OCI-LY1 (cell line): ENCODE measurements around the gene MSANTD4.
A peak's percentile ranks its signal among the peaks of the same experiment; 100 is the strongest.

ENCODE experiments used
- H2AFZ ChIP-seq: fragments of 200-600 bp; sonication (generic), shearing (Covaris generic); 2 replicates; pipeline ENCODE4 v1.6.0; 2014; ENCODE audit warnings: antibody characterized with exemption, mild to moderate bottlenecking, low read length
- H3F3A ChIP-seq: fragments of 200-600 bp; sonication (generic), shearing (Covaris generic); 2 replicates; pipeline ENCODE4 v1.6.0; 2014; ENCODE audit warnings: mild to moderate bottlenecking, antibody characterized with exemption, low read length, moderate library complexity; ENCODE audit not compliant: insufficient read depth
- H3K27ac ChIP-seq: fragments of 200-600 bp; sonication (generic); 2 replicates; pipeline ENCODE4 v1.5.1; 2014; ENCODE audit warnings: low read length, mixed run types, mild to moderate bottlenecking, low read depth; ENCODE audit not compliant: poor library complexity, severe bottlenecking
- H3K27me3 ChIP-seq: fragments of 200-600 bp; sonication (generic); 2 replicates; pipeline ENCODE4 v1.6.0; 2014; ENCODE audit warnings: antibody characterized with exemption, mild to moderate bottlenecking, low read length, moderate library complexity; ENCODE audit not compliant: insufficient read depth
- H3K36me3 ChIP-seq: fragments of 200-600 bp; sonication (generic); 2 replicates; pipeline ENCODE4 v1.6.1; 2014; ENCODE audit warnings: mild to moderate bottlenecking, antibody characterized with exemption, low read length, moderate library complexity, mixed read lengths; ENCODE audit not compliant: insufficient read depth
- H3K4me1 ChIP-seq: fragments of 200-600 bp; sonication (generic); 2 replicates; pipeline ENCODE4 v1.5.1; 2014; ENCODE audit warnings: mild to moderate bottlenecking, low read length, moderate library complexity; ENCODE audit not compliant: insufficient read depth, severe bottlenecking
- H3K4me2 ChIP-seq: fragments of 200-600 bp; sonication (generic), shearing (Covaris generic); 2 replicates; pipeline ENCODE4 v1.6.1; 2014; ENCODE audit warnings: low read length
- H3K4me3 ChIP-seq: fragments of 200-600 bp; sonication (generic); 2 replicates; pipeline ENCODE4 v1.5.1; 2014; ENCODE audit warnings: low read length, low read depth, mild to moderate bottlenecking, mixed read lengths; ENCODE audit not compliant: poor library complexity, severe bottlenecking
- H3K79me2 ChIP-seq: fragments of 200-600 bp; shearing (Covaris generic); 2 replicates; pipeline ENCODE4 v1.6.1; 2016; ENCODE audit warnings: mixed run types, low read length, mixed read lengths; ENCODE audit not compliant: insufficient read depth
- H3K9ac ChIP-seq: fragments of 200-600 bp; sonication (generic), shearing (Covaris generic); 2 replicates; pipeline ENCODE4 v1.6.1; 2014; ENCODE audit warnings: mild to moderate bottlenecking, low read length, mixed read lengths
- H3K9me2 ChIP-seq: fragments of 200-600 bp; sonication (generic), shearing (Covaris generic); 2 replicates; pipeline ENCODE4 v1.6.1; 2014; ENCODE audit warnings: low read depth, mild to moderate bottlenecking, low read length, mixed read lengths
- H3K9me3 ChIP-seq: fragments of 200-600 bp; shearing (Covaris generic); 2 replicates; pipeline ENCODE4 v1.6.1; 2014; ENCODE audit warnings: low read length, mixed read lengths
- H4K20me1 ChIP-seq: fragments of 200-600 bp; sonication (generic), shearing (Covaris generic); 2 replicates; pipeline ENCODE4 v1.6.0; 2016; ENCODE audit warnings: mild to moderate bottlenecking, low read length; ENCODE audit not compliant: insufficient read depth
- EZH2 ChIP-seq: fragments of 200-600 bp; sonication (generic), shearing (Covaris generic); IDR thresholded peaks from 2 replicates; pipeline ENCODE4 v1.8.0; 2017; ENCODE audit warnings: borderline replicate concordance, mixed run types, mild to moderate bottlenecking, antibody characterized with exemption, low read length, moderate library complexity, mixed read lengths
- TF ChIP-seq, protein P1 (sequence below): fragments of 200-600 bp; sonication (generic), shearing (Covaris generic); IDR thresholded peaks from 2 replicates; pipeline ENCODE4 v1.5.1; 2017; ENCODE audit warnings: mild to moderate bottlenecking, antibody characterized with exemption, low read length, moderate library complexity, mixed read lengths

MSANTD4 gene

GRCh38 chr11:106021967-106022794 lies at the start of gene MSANTD4:
TSS of gene MSANTD4 (minus strand) at chr11:106022240. CDS start at chr11:106010917, 11,323 bp downstream.
- Histone ChIP-seq H3F3A (no peaks in the 10 kb centered on the region), H3K36me3 (peaks cover 22% of the 10 kb centered on the region), H3K4me1 (peaks cover 37% of the 10 kb centered on the region), H3K27me3 (no peaks in the 10 kb centered on the region), H3K4me2 (peak within 1 kb of the TSS; percentile 98), H3K9ac (peak within 1 kb of the TSS; percentile 89), H3K4me3 (peak within 1 kb of the TSS; percentile 91), H3K9me3 (no peaks in the 10 kb centered on the region), H3K9me2 (no peaks in the 10 kb centered on the region), H3K79me2 (peaks cover 42% of the 10 kb centered on the region), H4K20me1 (no peaks in the 10 kb centered on the region), H3K27ac (peak within 1 kb of the TSS; percentile 34), H2AFZ (0 out of 2 replicates have a peak within 1 kb of the TSS, but pooled peaks have one; percentile 31)
- no peak for TF ChIP-seq EZH2
- TF ChIP-seq, protein P1, sequence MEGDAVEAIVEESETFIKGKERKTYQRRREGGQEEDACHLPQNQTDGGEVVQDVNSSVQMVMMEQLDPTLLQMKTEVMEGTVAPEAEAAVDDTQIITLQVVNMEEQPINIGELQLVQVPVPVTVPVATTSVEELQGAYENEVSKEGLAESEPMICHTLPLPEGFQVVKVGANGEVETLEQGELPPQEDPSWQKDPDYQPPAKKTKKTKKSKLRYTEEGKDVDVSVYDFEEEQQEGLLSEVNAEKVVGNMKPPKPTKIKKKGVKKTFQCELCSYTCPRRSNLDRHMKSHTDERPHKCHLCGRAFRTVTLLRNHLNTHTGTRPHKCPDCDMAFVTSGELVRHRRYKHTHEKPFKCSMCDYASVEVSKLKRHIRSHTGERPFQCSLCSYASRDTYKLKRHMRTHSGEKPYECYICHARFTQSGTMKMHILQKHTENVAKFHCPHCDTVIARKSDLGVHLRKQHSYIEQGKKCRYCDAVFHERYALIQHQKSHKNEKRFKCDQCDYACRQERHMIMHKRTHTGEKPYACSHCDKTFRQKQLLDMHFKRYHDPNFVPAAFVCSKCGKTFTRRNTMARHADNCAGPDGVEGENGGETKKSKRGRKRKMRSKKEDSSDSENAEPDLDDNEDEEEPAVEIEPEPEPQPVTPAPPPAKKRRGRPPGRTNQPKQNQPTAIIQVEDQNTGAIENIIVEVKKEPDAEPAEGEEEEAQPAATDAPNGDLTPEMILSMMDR, result no peak

DNA sequence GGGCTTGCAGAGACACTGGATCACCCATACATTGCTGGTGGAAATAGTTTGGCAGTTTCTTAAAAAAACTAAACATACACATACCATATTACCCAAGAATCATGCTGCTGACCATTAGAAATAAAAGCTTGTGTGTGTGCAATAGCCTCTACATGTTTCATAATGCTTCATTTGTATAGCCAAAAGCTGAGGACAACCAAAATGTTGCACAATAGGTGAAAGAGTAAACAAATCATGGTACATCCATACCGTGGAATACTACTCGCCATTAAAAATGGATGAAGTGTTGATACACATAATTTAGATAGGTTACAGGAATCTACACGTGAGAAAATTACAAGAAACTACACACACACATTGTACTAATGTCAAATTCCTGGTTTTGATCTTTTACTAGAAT lies 48.6 kb upstream of the MSANTD4 start:
- H3K27me3 ChIP-seq, result no peaks in the 10 kb centered on the region
- H3K27ac ChIP-seq, result no peak overlapping the region
- H3K9me2 ChIP-seq, result no peaks in the 10 kb centered on the region
- H3K4me1 ChIP-seq, result peaks cover 4% of the 10 kb centered on the region
- no peak overlapping the region for H3K4me3 ChIP-seq
- H3K9me3 ChIP-seq, result no peaks in the 10 kb centered on the region
- TF ChIP-seq, protein P1, result no peak
- TF ChIP-seq EZH2, result no peak
- no peaks in the 10 kb centered on the region for H4K20me1 ChIP-seq
- no peaks in the 10 kb centered on the region for H3F3A ChIP-seq
- H3K79me2 ChIP-seq, result no peaks in the 10 kb centered on the region
- H3K4me2 ChIP-seq, result no peak overlapping the region
- no peak overlapping the region for H2AFZ ChIP-seq
- H3K9ac ChIP-seq, result no peak overlapping the region
- no peaks in the 10 kb centered on the region for H3K36me3 ChIP-seq

GRCh38 chr11:106063009-106063408 lies 41.0 kb upstream of the MSANTD4 start:
- Histone ChIP-seq H3K36me3 (no peaks in the 10 kb centered on the region), H3K9me3 (no peaks in the 10 kb centered on the region), H3K4me2 (no peak overlapping the region), H3K79me2 (no peaks in the 10 kb centered on the region), H3F3A (no peaks in the 10 kb centered on the region), H2AFZ (no peak overlapping the region), H3K4me1 (peaks cover 5% of the 10 kb centered on the region), H3K9me2 (no peaks in the 10 kb centered on the region), H4K20me1 (no peaks in the 10 kb centered on the region), H3K27me3 (no peaks in the 10 kb centered on the region), H3K27ac (no peak overlapping the region), H3K4me3 (no peak overlapping the region), H3K9ac (no peak overlapping the region)
- no peak for TF ChIP-seq EZH2
- TF ChIP-seq, protein P1, result no peak
